Lung microvascular endothelial cell (primary cell): ENCODE results near the gene TUT4. TPM values are rescaled to one million over a fixed set of nuclear protein-coding genes. Genes with fewer than 3 reads are reported as not detected.

Source experiments
- DNase-seq, 2 donors: peaks; one replicate each; pipeline versions ENCODE4 v3.0.0 to v3.0.0-alpha.2; 2010; ENCODE audit warnings: low read depth in 2 of 2
- total RNA-seq: library from RNA; depleted of rRNA; stranded (reverse); fragments of >200 nt; gene quantifications from 2 replicates; pipeline ENCODE4 v1.2.1, GENCODE V29; 2014

TUT4 gene
- total RNA-seq, 1 donor from 2014 or later: 15.9 TPM

- DNase-seq: no peak
These were observed 23.2 kb upstream of the TUT4 start for GRCh38 chr1:52576074-52576473.

- peak in 1 of 2 donors; percentile 89 for DNase-seq
These were observed 21.7 kb upstream of the TUT4 start for GRCh38 chr1:52574594-52574993.

GRCh38 chr1:52572387-52572786, 19.5 kb upstream of the TUT4 start:
- no peak for DNase-seq

- peak; percentile 8 to 25 for DNase-seq
These were observed 18.9 kb upstream of the TUT4 start for GRCh38 chr1:52571783-52572182.

- peak in 1 of 2 donors; percentile 70 for DNase-seq
These were observed 16.7 kb upstream of the TUT4 start for GRCh38 chr1:52569449-52570210.

- no peak for DNase-seq
These were observed 15.1 kb upstream of the TUT4 start for GRCh38 chr1:52567943-52568342.

- DNase-seq: no peak
These were observed 9.9 kb upstream of the TUT4 start for GRCh38 chr1:52562766-52563165.

- DNase-seq: no peak
These were observed 7.0 kb upstream of the TUT4 start for GRCh38 chr1:52559875-52560274.

GRCh38 chr1:52558941-52559340, 6.0 kb upstream of the TUT4 start:
- no peak for DNase-seq

- no peak for DNase-seq
These were observed 3.9 kb upstream of the TUT4 start for GRCh38 chr1:52556641-52557360.

GRCh38 chr1:52554756-52555155, 1.9 kb upstream of the TUT4 start:
- DNase-seq: peak in 1 of 2 donors; percentile 2

- no peak for DNase-seq
These were observed 1.4 kb upstream of the TUT4 start for GRCh38 chr1:52554267-52554640.

GRCh38 chr1:52553362-52554266, 722 bp upstream of the TUT4 start:
- DNase-seq: peak; percentile 84 to 85

- DNase-seq: peak; percentile 53 to 62
These were observed 722 bp downstream of the TUT4 start for GRCh38 chr1:52552236-52552504.

- DNase-seq: peak; percentile 57
These were observed 1.2 kb downstream of the TUT4 start for GRCh38 chr1:52551507-52552235.

- no peak for DNase-seq
These were observed 2.4 kb downstream of the TUT4 start for GRCh38 chr1:52550447-52550846.

- DNase-seq: no peak
These were observed 3.6 kb downstream of the TUT4 start for GRCh38 chr1:52549267-52549666.

GRCh38 chr1:52546852-52547251, 6.0 kb downstream of the TUT4 start:
- no peak for DNase-seq

GRCh38 chr1:52544665-52545525, 8.0 kb downstream of the TUT4 start:
- no peak for DNase-seq

- DNase-seq: peak in 1 of 2 donors; percentile 9
These were observed 10.7 kb downstream of the TUT4 start for GRCh38 chr1:52542085-52542688.
